Adrenal gland (tissue), 12 donors: ENCODE results near the gene NOSTRIN. TPM values are rescaled to one million over a fixed set of nuclear protein-coding genes. Genes with fewer than 3 reads are reported as not detected.
"Not testable (repeated sequence)": the region's sequence is repeated elsewhere in the genome, so short reads cannot be mapped to it uniquely, and the experiment has no call there.

Experiments
- DNase-seq, 7 donors: peaks; one replicate each; pipeline ENCODE4 v3.0.0-alpha.2; 2019 to 2020
- H3K27ac ChIP-seq, 5 donors: fragments of 200-600 bp; sonication (generic) in 4 of 5; 1 replicate in 3 of 5; 2 replicates in 2 of 5; pipeline versions ENCODE4 v1.5.1 to v1.8.0; 2016 to 2020; ENCODE audit warnings: mild to moderate bottlenecking in 1 of 5
- H3K27me3 ChIP-seq: fragments of 200-600 bp; 2 replicates; pipeline ENCODE4 v1.8.0; 2021
- H3K36me3 ChIP-seq, 2 donors: fragments of 200-600 bp; replicated peaks in 1 of 2; 1 replicate in 1 of 2; 2 replicates in 1 of 2; pipeline versions ENCODE4 v1.5.1 to v1.8.0; 2018 to 2022
- H3K4me1 ChIP-seq, 2 donors: fragments of 200-600 bp; replicated peaks in 1 of 2; 1 replicate in 1 of 2; 2 replicates in 1 of 2; pipeline versions ENCODE4 v1.5.1 to v1.8.0; 2018 to 2021
- H3K4me3 ChIP-seq, 4 donors: fragments of 200-600 bp; sonication (generic) in 3 of 4; one replicate each; pipeline ENCODE4 v1.5.1; 2016 to 2018
- H3K9me3 ChIP-seq, 3 donors: fragments of 200-600 bp; sonication (generic) in 1 of 3; replicated peaks in 1 of 3; 1 replicate in 2 of 3; 2 replicates in 1 of 3; pipeline versions ENCODE4 v1.5.1 to v1.8.0; 2016 to 2021
- POLR2A ChIP-seq, 2 donors: fragments of 450-650 bp; IDR thresholded peaks; one replicate each; pipeline ENCODE4 v1.6.1; 2017; ENCODE audit warnings: antibody characterized with exemption in 2 of 2, mild to moderate bottlenecking in 2 of 2, moderate library complexity in 1 of 2
- WGBS, 4 donors: extraction: QIAGEN DNeasy Blood & Tissue Kit in 2 of 4; methylation state at CpG; one replicate each; pipeline versions ENCODE4 v1.1.5 to v1.1.7; 2013 to 2017; 5-methylcytosine and 5-hydroxymethylcytosine counted together
- intact Hi-C, 2 donors: fragments of 100-400 bp; cut with DNase I; formaldehyde crosslinking; loops; one replicate each; pipeline versions ENCODE4 v1.14.1 to v1.15.0; 2022 to 2023
- polyA plus RNA-seq, 3 donors: library from polyadenylated mRNA; stranded (reverse); fragments of 200-250 nt in 2 of 3; fragments of 350-450 nt in 1 of 3; fragmentation: Illumina TruSeq in 1 of 3; extraction: RNeasy Lipid Tissue Mini Kit (QIAGEN cat#74804) in 1 of 3; gene quantifications; one replicate each; pipeline ENCODE4 v1.2.3, GENCODE V29; 2013 to 2014
- total RNA-seq, 9 donors: library from RNA; depleted of rRNA in 4 of 9; stranded (reverse); fragments of >200 nt in 4 of 9; fragments of 120-200 nt in 1 of 9; fragmentation: NEBNext Ultra II Directional in 1 of 9; extraction: Animal tissue kit (Norgen Biotek cat#: 25700) in 1 of 9; gene quantifications; one replicate each; pipeline versions ENCODE4 v1.1.0 to v1.2.4, GENCODE V29; 2013 to 2023
- TF ChIP-seq, protein P1 (sequence below), 6 experiments: fragments of 450-650 bp in 4 of 6; fragments of 200-600 bp in 2 of 6; sonication (generic) in 1 of 6; IDR thresholded peaks; 1 replicate in 5 of 6; 2 replicates in 1 of 6; pipeline versions ENCODE4 v1.5.1 to v1.8.0; 2016 to 2021; ENCODE audit warnings: antibody characterized with exemption in 6 of 6, mild to moderate bottlenecking in 2 of 6, moderate library complexity in 1 of 6
- donor health status: healthy with polysubstance abuse.
- donor health status: Bipolar disorder and iron deficiency.
- donor health status: DM: yes; HTN: yes; CAD: no.
- donor health status: DM: no; HTN: no; CAD: no.
- donor health status: DM: no; HTN: no; CAD: no.
- donor health status: DM: yes; HTN: yes; CAD: no.

NOSTRIN gene
- total and polyA plus RNA-seq, 12 donors = 13.9 to 134 (median 35.6) TPM

DNA sequence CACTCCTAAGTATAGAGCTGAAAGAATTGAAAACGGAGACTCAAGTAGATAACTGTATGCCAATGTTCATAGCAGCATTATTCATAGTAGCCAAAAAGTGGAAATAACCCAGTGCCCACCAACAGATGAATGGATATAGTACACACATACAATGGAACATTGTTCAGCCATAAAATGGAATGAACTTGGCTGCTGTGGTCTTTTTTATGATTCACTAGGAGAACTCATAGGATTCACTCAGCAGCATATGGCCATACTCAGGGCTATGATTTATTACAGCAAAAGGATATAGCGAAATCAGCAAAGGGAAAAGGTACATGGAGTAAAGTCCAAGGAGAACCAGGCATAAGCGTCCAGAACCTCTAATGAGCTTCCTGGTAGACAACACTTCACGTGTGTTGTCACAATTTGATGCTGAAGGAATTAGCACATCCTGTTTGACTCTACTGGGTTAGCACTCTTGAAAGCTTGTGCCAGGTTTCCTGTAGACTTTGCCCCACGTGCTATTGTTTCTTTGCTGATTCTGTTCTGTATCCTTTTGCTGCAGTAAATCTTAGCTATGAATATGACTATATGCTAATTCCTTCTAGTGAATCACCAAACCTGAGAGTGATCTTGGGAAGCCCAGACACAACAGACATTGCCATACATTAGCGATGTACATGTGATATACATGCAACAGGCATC lies 72.1 kb downstream of the NOSTRIN start:
- no peak overlapping the region for H3K4me3 ChIP-seq
- no peaks in the 10 kb centered on the region for H3K4me1 ChIP-seq
- intact Hi-C loops = no loop called here
- H3K27ac ChIP-seq = no peak overlapping the region
- TF ChIP-seq, protein P1, sequence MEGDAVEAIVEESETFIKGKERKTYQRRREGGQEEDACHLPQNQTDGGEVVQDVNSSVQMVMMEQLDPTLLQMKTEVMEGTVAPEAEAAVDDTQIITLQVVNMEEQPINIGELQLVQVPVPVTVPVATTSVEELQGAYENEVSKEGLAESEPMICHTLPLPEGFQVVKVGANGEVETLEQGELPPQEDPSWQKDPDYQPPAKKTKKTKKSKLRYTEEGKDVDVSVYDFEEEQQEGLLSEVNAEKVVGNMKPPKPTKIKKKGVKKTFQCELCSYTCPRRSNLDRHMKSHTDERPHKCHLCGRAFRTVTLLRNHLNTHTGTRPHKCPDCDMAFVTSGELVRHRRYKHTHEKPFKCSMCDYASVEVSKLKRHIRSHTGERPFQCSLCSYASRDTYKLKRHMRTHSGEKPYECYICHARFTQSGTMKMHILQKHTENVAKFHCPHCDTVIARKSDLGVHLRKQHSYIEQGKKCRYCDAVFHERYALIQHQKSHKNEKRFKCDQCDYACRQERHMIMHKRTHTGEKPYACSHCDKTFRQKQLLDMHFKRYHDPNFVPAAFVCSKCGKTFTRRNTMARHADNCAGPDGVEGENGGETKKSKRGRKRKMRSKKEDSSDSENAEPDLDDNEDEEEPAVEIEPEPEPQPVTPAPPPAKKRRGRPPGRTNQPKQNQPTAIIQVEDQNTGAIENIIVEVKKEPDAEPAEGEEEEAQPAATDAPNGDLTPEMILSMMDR (IDR thresholded peaks at IDR 0.05) = no peak
- no peak for TF ChIP-seq POLR2A (IDR thresholded peaks at IDR 0.05)
- 90 to 96% (median 93%) methylated on average over 6 of the region's 6 CpGs for WGBS, 4 donors
- DNase-seq = no peak
- no peaks in the 10 kb centered on the region for H3K27me3 ChIP-seq
- H3K36me3 ChIP-seq = no peaks in the 10 kb centered on the region
- H3K9me3 ChIP-seq = no peaks in the 10 kb centered on the region

DNA sequence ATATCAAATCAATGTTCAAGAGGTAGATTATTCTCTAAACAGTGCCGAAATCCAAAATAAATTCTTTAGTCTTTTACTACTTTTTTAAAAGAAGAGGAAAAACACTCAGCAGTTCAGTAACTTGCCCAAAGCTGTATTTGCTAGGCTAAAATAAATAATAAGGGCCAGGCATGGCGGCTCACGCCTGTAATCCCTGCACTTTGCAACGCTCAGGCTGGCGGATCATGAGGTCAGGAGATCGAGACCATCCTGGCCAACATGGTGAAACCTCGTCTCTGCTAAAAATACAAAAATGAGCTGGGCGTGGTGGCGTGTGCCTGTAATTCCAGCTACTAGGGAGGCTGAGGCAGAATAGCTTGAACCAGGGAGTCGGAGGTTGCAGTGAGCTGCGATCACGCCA lies 79.7 kb downstream of the NOSTRIN start:
- DNase-seq, H3K9me3 ChIP-seq, H3K27me3 ChIP-seq, H3K4me3 ChIP-seq, H3K27ac ChIP-seq, intact Hi-C loops, H3K4me1 ChIP-seq, H3K36me3 ChIP-seq: not testable (repeated sequence)
- WGBS, 4 donors = 97 to 98% (median 98%) methylated on average over 12 of the region's 12 CpGs

DNA sequence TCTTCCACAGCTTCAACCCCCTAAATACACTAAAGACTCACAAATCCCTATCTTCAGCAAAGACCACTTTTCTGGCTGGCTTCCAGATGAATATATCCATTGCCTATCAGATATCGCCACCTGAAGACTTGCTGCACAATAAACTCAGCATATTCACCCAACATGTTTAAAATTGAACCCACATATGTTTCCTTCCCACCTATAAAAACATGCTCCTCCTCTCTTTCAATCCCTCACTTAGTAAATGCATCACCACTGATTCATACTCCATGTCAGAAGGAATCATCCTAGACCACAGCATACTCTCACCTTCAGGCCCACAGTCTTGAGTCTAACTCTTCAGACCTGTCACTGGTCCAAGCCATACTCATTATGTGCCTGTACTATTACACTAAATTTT lies 82.5 kb downstream of the NOSTRIN start:
- H3K4me3 ChIP-seq = no peak overlapping the region
- no peak for TF ChIP-seq POLR2A (IDR thresholded peaks at IDR 0.05)
- TF ChIP-seq, protein P1 (IDR thresholded peaks at IDR 0.05) = no peak
- peaks cover 0 to 4% of the 10 kb centered on the region in 2 donors for H3K4me1 ChIP-seq
- H3K27me3 ChIP-seq = no peaks in the 10 kb centered on the region
- no peaks in the 10 kb centered on the region for H3K36me3 ChIP-seq
- 91 to 100% (median 99%) methylated on average over 1 of the region's 1 CpG for WGBS, 4 donors
- H3K9me3 ChIP-seq = no peaks in the 10 kb centered on the region
- no peak overlapping the region for H3K27ac ChIP-seq
- intact Hi-C loops = no loop called here
- DNase-seq = no peak

DNA sequence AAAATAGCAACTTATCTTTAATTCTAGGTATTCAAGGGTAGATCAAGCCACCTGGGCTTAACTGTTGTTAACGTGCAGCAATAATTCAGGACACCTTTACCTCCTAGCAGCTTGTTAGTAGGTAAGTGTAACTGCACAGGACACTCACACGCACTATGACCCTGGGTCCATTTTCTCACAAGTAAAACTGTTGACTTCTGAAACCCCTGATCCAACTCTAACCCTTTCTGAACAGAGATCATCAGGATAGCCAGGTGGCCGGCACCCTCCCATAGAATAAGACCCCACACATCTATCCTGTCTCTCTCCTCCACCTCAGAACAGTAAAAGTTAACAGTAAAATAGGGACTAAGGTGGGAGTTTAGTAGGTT lies 87.2 kb downstream of the NOSTRIN start:
- no peak for DNase-seq
- intact Hi-C loops = no loop called here
- H3K4me1 ChIP-seq = peaks cover 0 to 6% of the 10 kb centered on the region in 2 donors
- 37 to 52% (median 41%) methylated on average over 3 of the region's 3 CpGs for WGBS, 4 donors
- no peak for TF ChIP-seq POLR2A (IDR thresholded peaks at IDR 0.05)
- TF ChIP-seq, protein P1 (IDR thresholded peaks at IDR 0.05) = no peak
- H3K4me3 ChIP-seq = peak overlapping the region in 1 of 4 donors; percentile 44
- H3K27ac ChIP-seq = no peak overlapping the region
- no peaks in the 10 kb centered on the region for H3K36me3 ChIP-seq
- H3K27me3 ChIP-seq = no peaks in the 10 kb centered on the region
- H3K9me3 ChIP-seq = no peaks in the 10 kb centered on the region
